GM13976 (cell line): Measurements from ENCODE around the gene TAS2R16.
"Not testable (repeated sequence)": the region's sequence is repeated elsewhere in the genome, so short reads cannot be mapped to it uniquely, and the experiment has no call there.

Experiments used
- DNase-seq: peaks from one replicate; pipeline ENCODE4 v3.0.0; 2012; ENCODE audit warnings: low spot score
- CTCF ChIP-seq: IDR thresholded peaks from 2 replicates; pipeline ENCODE4 v1.5.1; 2012; ENCODE audit warnings: borderline replicate concordance, mild to moderate bottlenecking; ENCODE audit not compliant: insufficient read depth; ENCODE audit errors: extremely low read depth, missing control alignments, control extremely low read depth
- in situ Hi-C: fragments of 300-500 bp; cut with MboI; formaldehyde crosslinking; loops from one replicate; pipeline ENCODE4 v1.12.0; 2022; ENCODE audit warnings: low sequenced_read_pairs, mixed read lengths, inconsistent platforms; ENCODE audit not compliant: unreplicated experiment

The TAS2R16 gene

GRCh38 chr7:122965306-122965705 lies 30.2 kb downstream of the TAS2R16 start:
- no peak for DNase-seq
- in situ Hi-C loops = no loop called here
- no peak for TF ChIP-seq CTCF

DNA sequence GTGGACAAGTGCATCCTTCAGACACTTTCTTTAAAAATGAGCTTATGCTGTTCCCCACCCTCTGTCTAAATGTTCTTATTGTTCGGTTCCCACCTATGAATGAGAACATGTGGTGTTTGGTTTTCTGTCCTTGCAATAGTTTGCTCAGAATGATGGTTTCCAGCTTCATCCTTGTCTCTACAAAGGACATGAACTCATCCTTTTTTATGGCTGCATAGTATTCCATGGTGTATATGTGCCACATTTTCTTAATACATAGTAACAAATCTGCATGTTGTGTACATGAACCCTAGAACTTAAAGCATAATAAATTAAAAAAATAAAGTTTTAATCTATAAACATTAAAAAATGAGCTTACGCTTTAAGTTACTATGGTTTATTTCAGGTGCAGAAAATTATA lies 41.8 kb downstream of the TAS2R16 start:
- in situ Hi-C loops, DNase-seq: not testable (repeated sequence)

DNA sequence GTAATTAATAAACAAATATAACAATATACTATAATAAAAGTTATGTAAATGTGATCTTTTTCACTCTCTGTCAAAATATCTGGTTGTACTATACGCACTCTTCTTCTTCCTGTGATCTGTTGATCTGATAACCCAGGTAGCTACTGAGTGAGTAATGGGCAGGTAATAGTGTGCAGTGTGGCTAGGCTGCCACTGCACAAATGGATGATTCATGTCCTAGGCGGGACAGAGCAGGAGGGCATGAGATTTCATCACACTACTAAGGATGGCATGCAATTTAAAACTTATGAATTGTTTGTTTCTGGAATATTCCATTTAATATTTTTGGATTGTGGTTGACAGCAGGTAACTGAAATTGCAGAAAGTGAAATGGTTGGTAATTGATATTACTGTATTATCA lies 44.5 kb downstream of the TAS2R16 start:
- no peak for DNase-seq
- in situ Hi-C loops = no loop called here
- no peak for TF ChIP-seq CTCF

GRCh38 chr7:122949186-122949585 lies 46.3 kb downstream of the TAS2R16 start:
- DNase-seq = no peak
- no peak for TF ChIP-seq CTCF
- in situ Hi-C loops = no loop called here
